NCI-H748 (cell line): ENCODE results near the gene RAC3.
A peak's percentile ranks its signal among the peaks of the same experiment; 100 is the strongest.

Source experiments
- DNase-seq: peaks from one replicate; lab custom pipeline; 2025; ENCODE audit not compliant: unreplicated experiment; lab: John Stamatoyannopoulos, UW

Gene RAC3

DNA sequence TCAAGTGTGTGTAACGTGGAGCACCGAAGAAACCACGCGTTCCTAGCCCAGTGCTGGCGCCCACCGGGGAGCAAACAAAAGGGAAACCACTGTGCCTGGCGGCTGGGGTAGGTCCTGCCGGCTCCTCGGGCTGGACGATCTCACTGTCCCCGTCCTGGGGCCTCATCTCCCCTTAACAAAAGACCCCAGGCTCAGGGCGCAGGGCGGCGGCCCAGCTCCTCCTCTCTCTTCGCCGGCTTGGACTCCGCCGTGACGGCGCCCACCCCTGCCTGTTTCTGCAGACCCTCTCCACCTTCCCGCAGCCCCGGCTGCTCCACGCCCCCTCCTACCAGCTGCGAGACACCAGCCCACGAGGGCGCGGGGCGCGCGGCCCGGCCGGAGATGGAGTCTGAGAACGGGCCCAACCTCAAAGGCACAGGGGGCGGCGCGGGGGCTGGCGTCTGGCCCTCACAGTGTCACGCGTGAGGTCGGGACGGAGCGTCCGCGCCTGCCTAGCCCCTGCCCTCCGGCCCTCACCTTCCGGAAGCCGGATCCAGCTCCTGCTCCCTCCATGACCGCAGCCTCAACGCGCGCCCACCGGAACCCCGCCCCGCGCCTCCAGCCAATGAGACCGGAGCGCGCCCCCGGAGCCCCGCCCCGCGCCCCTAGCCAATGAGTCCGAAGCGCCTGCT lies 9.0 kb upstream of the RAC3 start, which contains the start of gene CENPX:
CENPX (minus strand) TSS at position 569 of the 671 bp plus-strand sequence; CDS start at position 552, 17 bp downstream.
- DNase-seq: no peak

DNA sequence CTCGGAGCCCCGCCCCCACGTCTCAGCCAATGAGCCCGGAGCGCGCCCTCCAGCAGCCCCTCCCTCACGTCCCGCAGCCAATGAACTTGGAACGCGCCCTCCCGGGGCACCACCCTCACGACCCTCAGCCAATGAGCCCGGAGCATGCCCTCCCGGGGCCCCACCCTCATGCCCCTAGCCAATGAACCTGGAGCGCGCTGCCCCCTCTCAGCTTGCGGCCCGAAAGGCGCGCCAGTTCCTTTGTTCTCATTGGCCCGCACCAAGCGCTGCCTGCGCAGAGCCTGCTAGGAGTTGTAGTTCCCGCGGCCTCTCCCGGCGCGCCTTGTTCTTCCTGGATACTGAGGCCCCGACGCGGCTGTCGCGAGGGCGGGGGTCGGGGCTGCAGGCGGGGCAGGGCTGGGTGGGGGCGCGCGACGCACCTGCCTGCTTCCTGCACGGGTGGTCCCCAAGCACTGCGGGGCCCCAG lies 8.5 kb upstream of the RAC3 start, which contains the start of gene LRRC45:
LRRC45 (plus strand) TSS at position 325 of the 466 bp plus-strand sequence. CDS start 339 bp downstream, outside the sequence.
- peak; percentile 100 for DNase-seq

DNA sequence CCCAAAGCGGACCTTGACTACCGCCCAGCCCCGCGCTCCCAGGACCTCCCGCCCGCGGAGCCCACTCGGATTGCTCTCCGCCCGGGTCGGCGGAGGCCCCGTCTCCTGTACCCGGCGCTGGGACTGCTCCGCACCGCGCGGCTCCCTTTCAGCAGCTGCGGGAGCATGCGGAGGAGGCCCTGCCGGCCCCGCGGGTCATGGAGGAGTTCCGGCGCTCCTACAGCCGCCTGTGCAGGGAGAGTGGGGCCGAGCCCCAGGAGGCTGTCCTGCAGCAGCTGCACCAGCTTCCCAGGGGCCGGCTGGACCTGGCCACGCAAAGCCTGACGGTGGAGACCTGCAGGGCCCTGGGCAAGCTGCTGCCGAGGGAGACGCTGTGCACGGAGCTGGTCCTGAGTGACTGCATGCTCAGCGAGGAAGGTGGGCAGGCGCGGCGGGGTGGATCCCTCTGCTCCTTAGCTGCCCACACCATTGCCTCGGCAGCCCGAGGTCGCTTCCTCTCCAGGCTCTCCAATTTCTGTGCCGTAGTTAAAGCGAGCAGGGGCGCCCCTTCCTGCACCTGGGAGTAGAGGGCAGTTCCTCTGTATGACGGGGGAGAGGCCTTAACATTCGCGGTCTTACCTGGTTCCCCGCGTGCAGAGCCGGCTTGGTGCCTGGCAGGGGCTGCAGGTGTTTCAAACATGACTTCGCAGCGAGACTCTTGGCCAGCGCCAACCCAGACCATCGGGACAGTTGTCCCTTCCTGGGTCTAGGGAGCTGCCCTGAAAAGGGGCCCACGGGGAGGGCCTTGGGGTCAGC lies 7.8 kb upstream of the RAC3 start:
- DNase-seq: peak; percentile 69

DNA sequence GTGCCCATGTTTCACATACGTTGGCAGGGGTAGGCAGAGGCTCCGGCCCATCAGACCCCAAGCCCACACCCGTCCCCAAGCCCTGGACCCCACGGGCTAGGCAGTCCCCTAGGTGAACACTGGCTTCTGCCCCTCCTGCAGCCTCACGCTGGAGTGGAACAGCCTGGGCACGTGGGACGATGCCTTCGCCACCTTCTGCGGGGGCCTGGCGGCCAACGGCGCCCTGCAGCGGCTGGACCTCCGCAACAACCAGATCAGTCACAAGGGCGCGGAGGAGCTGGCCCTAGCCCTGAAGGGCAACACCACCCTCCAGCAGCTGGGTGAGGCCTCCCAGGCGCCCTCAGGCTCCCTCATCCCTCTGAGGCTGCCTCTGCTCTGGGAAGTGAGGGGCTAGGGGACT lies 6.6 kb upstream of the RAC3 start:
- no peak for DNase-seq

DNA sequence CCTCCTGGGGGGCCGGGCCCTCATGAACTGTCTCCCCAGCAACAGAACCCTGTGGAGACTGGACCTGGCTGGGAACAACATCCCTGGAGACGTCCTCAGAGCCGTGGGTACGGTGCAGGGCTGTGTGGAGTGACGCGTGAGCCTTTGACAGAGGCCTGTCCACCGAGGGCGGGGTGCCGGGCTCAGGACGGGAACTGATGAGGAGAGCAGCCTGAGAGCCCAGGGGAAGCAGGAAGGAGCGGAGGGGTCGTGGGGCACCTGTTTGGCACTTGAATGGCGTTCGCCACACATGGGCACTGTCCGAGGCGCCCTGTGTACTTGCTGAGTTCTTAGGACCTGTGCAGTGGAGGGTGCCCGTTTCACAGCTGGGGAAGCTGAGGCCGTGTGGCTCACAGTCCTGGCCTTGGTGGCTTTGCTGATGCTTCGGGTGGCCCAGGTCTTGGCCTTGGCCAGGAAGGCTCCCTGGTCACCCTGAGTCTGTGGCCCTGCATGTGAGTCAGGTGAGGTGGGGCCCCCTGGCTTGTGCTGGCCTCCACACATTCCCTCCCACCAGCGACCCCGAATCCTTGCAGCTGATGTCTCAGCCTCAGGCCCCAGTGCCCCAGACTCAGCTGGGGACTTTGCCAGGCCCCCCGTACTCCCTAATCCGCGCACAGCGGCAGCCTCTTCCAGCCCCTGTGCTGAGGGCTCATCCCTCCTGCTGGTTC lies 5.9 kb upstream of the RAC3 start:
- no peak for DNase-seq

DNA sequence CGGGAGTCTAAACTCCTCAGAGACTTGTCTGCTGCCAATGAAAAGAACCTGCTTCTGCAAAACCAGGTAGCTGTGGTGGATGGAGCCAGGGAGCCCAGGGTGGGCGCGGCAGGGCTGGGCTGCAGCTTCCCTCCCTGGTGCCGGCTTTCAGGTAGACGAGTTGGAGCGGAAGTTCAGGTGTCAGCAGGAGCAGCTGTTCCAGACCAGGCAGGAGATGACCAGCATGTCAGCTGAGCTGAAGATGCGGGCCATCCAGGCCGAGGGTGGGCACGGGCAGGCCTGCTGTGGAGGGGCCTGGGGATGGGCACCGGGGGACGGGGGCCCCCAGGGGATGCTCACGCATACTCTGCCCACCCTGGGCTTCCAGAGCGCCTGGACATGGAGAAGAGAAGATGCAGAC lies 3.2 kb upstream of the RAC3 start:
- no peak for DNase-seq

DNA sequence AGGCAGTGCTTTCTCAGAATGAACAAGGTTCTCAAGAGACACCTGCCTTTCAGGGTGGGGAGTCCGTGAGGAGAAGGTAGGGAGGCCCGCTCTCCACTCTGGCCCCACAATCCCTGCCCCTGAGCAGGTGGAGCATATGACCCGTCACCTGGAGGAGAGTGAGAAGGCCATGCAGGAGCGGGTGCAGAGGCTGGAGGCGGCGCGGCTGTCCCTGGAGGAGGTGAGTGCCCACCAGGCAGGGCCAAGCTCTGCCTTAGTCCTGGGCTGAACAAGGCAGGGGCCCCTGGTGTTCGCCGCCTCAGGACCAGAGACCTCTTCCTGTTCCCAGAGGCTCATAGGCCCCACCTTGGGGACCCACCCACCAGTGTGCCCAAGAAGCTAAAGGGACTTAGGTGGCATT lies 2.5 kb upstream of the RAC3 start:
- no peak for DNase-seq

DNA sequence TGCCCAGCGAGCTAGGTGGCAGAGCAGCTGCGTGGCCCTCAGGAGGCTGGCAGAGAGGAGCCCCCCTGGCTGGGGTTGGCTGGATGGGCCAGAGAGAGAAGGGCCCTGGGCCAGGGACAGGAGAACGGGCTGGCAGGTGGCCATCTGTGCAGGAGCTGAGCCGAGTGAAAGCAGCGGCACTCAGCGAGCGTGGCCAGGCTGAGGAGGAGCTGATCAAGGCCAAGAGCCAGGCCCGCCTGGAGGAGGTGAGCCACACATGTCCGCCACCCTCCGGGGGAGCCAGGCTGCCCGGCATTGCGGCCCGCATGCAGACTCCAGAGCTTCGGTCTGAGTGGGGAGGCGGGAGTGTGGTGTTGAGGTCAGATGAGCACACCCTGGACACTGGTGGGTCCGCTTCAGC lies 2.1 kb upstream of the RAC3 start:
- no peak for DNase-seq

DNA sequence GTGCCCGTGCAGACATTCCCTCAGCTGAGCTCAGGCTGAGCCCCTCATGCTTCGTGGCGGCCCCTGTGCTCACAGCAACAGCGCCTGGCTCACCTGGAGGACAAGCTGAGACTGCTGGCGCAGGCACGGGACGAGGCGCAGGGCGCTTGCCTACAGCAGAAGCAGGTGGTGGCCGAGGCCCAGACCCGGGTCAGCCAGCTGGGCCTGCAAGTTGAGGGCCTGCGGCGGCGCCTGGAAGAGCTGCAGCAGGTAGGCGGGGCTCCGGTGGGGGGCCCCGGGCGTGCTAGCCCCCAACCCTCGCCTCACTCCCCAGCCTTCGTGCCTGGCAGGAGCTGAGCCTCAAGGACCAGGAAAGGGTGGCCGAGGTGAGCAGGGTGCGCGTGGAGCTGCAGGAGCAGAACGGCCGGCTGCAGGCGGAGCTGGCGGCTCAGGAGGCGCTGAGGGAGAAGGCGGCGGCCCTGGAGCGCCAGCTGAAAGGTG lies 1.4 kb upstream of the RAC3 start:
- no peak for DNase-seq

- peak; percentile 89 for DNase-seq
Observed at GRCh38 chr17:82030470-82031302, 792 bp upstream of the RAC3 start.

DNA sequence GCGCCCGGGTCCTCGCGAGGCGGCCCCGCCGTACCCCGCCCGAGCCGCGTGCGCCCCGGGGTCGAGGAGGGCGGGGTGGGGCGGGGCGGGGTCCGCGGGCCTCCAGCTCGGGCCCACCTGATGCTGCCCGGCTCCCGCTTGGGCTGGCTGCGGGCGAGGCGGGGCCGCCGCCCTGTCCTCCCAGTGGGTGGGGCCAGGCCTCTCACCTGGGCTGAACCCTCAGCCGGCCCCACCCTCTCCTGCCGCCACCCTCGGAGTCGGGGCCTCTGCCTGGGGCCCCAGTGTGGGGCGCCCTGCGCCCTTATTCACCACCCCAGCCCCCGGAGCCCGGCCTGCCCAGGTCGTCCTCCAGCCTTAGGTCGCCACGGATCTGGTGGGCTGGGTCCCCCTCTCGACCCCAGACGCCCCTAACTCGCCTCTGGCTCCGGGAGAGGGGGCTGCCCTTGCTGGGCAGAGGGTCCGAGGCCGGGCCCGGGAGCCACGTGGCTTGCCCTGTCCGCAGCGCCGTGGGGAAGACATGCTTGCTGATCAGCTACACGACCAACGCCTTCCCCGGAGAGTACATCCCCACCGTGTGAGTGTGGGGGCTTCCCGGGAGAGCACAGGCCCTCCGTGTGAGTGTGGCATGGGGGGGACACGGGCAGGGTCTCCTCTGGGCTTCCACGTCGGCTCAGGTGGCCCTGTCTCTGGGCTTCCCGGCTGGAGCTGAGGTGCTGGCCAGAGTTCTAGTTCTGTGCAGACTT lies 578 bp downstream of the RAC3 start:
- DNase-seq: peak; percentile 78

GRCh38 chr17:82033359-82034085 lies 2.0 kb downstream of the RAC3 start:
- no peak for DNase-seq

DNA sequence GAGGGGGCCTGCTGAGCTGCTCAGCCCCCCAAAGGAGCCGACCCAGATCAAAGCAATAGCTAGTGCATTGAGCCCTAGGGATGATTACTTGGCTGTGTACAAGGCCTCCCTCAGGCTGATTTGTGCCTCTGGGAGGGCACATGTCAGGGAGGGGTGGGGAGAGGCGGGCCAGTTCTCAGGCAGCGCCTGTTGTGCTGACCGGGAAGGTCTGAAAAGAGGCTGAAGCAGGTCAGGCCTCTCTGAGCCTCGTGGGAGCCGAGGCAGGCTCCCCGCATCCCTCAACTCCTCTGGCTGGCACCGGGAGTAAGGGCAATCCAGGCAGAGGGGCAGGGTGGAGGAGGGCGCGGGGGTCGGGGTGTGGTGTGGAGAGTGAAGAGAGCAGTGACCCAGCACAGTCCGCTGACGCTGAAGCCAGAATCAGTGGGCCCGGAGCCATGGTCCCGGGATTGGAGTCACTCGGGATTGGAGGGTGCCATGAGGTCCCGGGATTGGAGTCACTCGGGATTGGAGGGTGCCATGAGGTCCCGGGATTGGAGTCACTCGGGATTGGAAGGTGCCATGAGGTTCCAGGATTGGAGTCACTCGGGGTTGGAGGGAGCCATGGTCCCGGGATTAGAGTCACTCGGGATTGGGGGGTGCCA lies 3.0 kb downstream of the RAC3 start:
- no peak for DNase-seq

GRCh38 chr17:82035488-82035887 lies 4.0 kb downstream of the RAC3 start:
- DNase-seq: no peak

DNA sequence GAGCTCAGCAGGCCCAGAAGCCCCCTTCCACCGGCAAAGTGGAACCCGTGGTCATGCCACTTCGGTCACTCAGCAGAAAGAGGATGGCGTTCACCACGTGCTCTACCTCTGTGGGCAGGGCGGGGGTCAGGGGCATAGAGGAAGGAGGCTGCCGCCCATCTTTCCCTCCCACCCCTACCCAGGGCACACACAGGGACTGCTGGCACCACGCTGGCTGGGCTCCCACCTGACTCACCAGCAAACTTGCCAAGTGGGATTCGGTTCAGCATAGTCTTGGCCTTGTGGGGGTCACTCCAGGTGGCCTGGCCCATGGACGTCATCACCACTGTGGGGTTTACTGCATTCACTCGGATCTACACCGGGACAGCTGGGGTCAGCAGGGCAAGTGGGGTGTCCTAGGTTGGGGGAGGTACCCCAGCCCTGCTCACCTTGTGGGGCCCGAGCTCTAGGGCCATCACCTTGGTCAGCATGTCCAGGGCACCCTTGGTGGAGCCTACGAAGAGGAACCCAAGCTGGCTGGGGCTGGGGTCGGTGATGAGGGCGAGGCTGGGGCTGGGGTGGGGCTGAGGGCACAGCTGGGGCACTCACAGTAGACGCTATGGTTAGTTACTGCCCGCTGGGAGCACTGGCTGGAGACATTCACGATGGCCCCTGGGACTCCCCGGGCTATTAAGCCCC lies 4.6 kb downstream of the RAC3 start:
- no peak for DNase-seq

GRCh38 chr17:82036634-82037091 lies 5.2 kb downstream of the RAC3 start:
- DNase-seq: no peak

DNA sequence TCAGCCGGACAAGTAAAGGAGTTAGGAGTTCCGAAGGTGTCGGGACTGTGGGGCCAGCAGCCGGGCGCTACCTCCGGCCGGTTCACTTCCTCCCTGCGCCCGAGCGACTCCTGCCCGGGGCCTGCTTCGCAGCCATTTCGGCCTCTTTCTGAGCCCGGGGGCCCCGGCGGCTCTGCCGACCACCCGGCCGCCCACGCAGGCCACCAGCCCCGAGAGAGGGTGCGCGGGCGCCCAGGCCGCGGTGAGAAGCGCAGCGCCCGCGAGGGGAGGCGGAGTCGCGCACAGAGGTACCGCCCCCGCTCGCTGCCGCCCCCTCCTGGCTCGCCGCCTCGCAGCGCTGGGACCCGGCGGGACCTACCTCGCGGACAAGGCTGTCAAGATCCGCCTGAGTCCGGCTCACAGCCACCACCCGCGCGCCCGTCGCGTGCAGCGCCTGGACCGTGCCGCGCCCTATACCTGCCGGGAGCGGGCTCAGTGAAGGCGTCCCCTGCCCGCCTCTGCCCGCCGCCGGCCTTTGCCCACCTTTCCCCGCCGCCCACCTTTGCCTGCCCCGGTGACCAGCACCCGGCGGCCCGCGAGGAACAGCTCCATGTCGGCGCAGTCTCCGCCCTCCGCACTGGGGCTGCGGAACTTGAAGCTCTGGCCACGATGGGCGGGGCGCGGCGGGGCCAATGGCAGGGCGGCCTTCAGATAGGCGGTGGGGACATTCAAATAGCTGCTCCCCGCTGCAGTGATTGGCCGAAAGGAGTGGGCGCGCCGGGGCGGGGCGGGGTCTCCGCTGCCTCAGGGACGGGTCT lies 5.8 kb downstream of the RAC3 start, which contains the start of gene DCXR:
DCXR (minus strand) TSS at position 606 of the 797 bp plus-strand sequence; CDS start at position 591, 15 bp downstream.
- peak; percentile 98 for DNase-seq
